Measurements from ENCODE around the gene SRCAP.
"Not testable (repeated sequence)": the region's sequence is repeated elsewhere in the genome, so short reads cannot be mapped to it uniquely, and the experiment has no call there.

The SRCAP gene

GRCh38 chr16:30694926-30695693 is 3.9 kb upstream of the SRCAP start:
- no peak for TF ChIP-seq CTCF (IDR thresholded peaks at IDR 0.05; ENCODE audit: control extremely low read depth, extremely low read depth, low read depth, missing control alignments)
- ChIA-PET POLR2A (no interaction called here), CTCF (interaction anchor here (0.6 to 7.0 kb wide), 21 partner anchors 10 to 603 kb away, joined by 3 to 64 read pairs (median 6); partner anchors contain the start of genes FBRS, PRR14 and TBX6)

DNA sequence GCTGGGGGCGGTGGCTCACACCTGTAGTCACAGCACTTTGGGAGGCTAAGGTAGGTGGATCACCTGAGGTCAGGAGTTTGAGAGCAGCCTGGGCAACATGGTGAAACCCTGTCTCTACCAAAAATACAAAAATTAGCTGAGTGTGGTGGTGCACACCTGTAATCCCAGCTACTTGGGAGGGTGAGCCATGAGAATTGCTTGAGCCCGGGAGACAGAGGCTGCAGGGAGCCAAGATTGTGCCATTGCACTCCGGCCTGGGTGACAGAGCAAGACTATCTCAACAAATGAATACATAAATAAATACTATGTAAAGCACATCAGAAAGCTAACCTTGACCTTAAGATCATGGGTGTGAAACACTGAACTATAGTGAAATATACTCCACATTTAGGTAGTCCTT is 2.3 kb upstream of the SRCAP start:
- CTCF ChIA-PET, result interaction anchor here (1.0 to 7.0 kb wide), 11 partner anchors 11 to 247 kb away, joined by 3 to 64 read pairs (median 5); partner anchors contain the start of genes FBRS and PRR14
- POLR2A ChIA-PET, result interaction anchor here (0.7 to 1.7 kb wide), 2 partner anchors 37 to 604 kb away, joined by 5 to 7 read pairs; no protein-coding TSS in a partner anchor
- DNase-seq (ENCODE audit: extremely low spot score), result not testable (repeated sequence)

More at GRCh38 chr16:30694926-30695693, 3.9 kb upstream of the SRCAP start:
- DNase-seq (ENCODE audit: extremely low spot score), result no peak

DNA sequence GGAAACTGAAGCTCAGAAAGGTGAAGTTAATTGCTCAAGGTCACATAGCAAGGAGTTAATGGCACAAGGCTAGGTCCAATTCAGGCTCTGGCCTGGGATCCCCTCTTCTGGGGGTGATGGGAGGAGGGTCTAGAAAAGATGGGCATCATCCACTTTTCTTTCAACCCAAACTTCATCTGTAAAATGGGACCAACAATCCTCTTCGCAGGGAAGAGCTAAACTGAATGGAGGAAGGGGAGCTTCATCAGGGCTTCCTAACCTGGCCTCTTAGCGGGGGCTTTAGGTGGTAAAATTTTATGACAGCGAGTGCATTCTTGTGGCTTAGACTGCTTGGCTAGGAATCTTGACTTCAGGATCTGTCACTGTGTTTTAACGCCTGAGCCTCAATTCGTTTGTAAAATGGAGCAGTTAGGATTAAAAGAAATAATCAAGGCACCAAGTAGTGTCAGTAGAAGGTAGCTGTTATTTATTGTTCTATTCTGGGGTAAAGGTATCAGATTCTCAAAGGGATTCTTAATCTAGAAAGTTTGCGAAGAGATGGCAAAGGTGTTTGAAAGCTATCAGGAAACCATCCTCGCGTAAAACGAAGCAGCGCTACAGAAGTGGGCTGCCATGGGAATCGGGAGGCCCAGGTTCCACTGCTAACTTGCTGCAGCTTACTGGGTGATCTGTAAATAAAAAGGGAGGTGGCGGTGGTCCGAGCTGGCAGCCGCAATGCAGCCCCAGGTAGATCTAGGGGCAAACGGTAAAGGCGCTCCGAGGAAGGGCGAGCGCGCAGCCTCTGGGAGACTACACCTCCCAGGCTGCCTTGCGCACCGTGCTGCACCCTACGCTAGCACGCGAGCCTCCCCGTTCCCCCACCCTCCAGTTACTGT is 1.5 kb upstream of the SRCAP start:
- no peak for TF ChIP-seq CTCF (IDR thresholded peaks at IDR 0.05; ENCODE audit: control extremely low read depth, extremely low read depth, low read depth, missing control alignments)
- DNase-seq (ENCODE audit: extremely low spot score), result peak; percentile 95
- ChIA-PET POLR2A (interaction anchor here (0.7 to 1.7 kb wide), 2 partner anchors 12 to 38 kb away, joined by 3 to 7 read pairs; no protein-coding TSS in a partner anchor), CTCF (interaction anchor here (1.0 to 7.0 kb wide), 11 partner anchors 12 to 248 kb away, joined by 3 to 64 read pairs (median 5); partner anchors contain the start of genes FBRS and PRR14)

GRCh38 chr16:30698139-30698815 is 694 bp upstream of the SRCAP start:
- ChIA-PET POLR2A (interaction anchor here (0.6 to 0.7 kb wide), 2 partner anchors 11 to 47 kb away, joined by 3 to 4 read pairs; no protein-coding TSS in a partner anchor), CTCF (interaction anchor here (1.3 to 7.0 kb wide), 3 partner anchors 14 to 48 kb away, joined by 3 to 64 read pairs (median 9); partner anchors contain the start of genes FBRS and PRR14)
- peak; percentile 98 for DNase-seq (ENCODE audit: extremely low spot score)
- no peak for TF ChIP-seq CTCF (IDR thresholded peaks at IDR 0.05; ENCODE audit: control extremely low read depth, extremely low read depth, low read depth, missing control alignments)

GRCh38 chr16:30699615-30700099 is 686 bp downstream of the SRCAP start:
- no peak for DNase-seq (ENCODE audit: extremely low spot score)
- ChIA-PET CTCF (interaction anchor here (1.3 kb wide), 1 partner anchor 12 kb away, joined by 3 read pairs; no protein-coding TSS in a partner anchor), POLR2A (interaction anchor here (0.9 kb wide), 1 partner anchor 41 kb away, joined by 3 read pairs; no protein-coding TSS in a partner anchor)
- TF ChIP-seq CTCF (IDR thresholded peaks at IDR 0.05; ENCODE audit: control extremely low read depth, extremely low read depth, low read depth, missing control alignments), result no peak

DNA sequence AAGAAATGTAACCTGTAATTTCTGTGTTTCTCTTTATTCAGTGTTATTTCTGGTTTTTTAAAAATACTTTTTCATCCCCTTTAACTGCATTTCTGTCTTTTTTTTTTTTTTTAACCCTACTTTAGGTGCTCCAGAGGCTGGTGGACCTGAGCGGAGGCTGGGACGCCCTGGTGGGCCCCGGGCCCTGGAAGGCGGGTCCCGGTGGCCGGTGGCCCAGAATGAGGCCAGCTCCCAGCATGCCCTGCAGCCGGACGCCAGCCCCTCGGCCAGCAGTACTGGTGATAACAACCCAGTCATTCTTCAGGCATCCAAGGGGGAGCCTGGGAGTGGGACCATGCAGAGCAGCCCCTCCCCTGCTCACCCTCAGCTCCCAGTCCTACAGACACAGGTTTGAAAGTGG is 1.5 kb downstream of the SRCAP start:
- TF ChIP-seq CTCF (IDR thresholded peaks at IDR 0.05; ENCODE audit: control extremely low read depth, extremely low read depth, low read depth, missing control alignments), result no peak
- ChIA-PET CTCF (interaction anchor here (4.4 kb wide), 1 partner anchor 11 kb away, joined by 20 read pairs; no protein-coding TSS in a partner anchor), POLR2A (interaction anchor here (0.7 kb wide), 2 partner anchors 43 to 225 kb away, joined by 3 to 4 read pairs; no protein-coding TSS in a partner anchor)
- DNase-seq (ENCODE audit: extremely low spot score), result no peak

Measured in GM10248 (cell line).